Measurements from ENCODE around the gene MAP3K20.

MAP3K20 gene

DNA sequence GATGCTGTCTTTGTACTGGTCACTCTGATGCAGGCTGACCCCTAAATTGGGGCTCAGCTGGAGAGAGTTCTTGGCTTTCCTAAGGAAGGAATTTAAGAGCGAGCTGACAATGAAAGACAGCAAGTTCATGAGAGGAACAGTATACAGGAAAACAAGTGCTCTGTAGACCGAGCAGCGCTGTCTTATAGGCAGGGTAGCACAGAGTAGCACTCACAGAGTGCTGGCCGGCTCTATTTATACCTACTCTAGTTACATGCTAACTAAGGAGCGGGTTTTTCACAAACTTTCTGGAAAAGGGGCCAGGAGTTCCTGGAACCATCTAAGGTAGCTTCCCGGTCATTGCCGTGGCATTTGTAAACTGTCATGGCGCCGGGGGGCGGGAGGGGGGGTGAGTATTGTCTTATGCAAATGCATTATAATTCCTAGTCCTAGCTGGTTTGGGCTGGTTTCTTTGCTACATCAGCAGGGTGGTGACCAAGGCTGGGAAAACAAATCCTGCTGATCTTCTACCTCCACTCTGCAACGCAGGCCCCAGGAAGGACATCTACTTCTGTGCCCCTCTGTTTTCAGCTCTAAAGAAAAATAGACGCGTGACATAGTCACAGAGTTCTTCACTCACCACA is 31.6 kb upstream of the MAP3K20 start:
- no peaks in the 10 kb centered on the region for H3K36me3 Mint-ChIP-seq
- no peak overlapping the region for H3K4me3 Mint-ChIP-seq
- no peak overlapping the region for H3K27ac Mint-ChIP-seq
- no peaks in the 10 kb centered on the region for H3K4me1 Mint-ChIP-seq (ENCODE audit: low read depth)
- no peaks in the 10 kb centered on the region for H3K27me3 Mint-ChIP-seq
- H3K9me3 Mint-ChIP-seq (ENCODE audit: low read depth): no peaks in the 10 kb centered on the region

DNA sequence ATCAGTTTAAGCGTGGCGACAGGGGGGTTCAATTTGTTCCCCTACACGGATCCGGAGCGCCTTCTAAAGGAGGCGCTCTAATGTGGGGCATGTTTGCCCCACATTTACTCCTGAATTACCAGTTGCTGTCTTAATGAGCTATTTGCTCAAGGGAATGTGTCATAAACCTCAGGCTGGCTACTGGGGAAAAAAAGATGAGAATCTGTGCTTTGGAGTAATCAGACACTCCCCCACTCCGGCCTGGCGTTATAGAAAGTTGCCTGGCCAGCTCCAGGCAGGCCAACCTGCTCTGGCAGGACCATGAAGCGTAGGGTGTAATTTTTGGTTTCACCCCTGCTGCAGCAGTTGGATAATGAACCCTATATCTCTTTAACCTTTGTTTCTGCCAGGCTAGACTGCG is 31.0 kb upstream of the MAP3K20 start:
- Mint-ChIP-seq H3K4me1 (ENCODE audit: low read depth) (peaks cover 4% of the 10 kb centered on the region), H3K4me3 (no peak overlapping the region), H3K27ac (no peak overlapping the region), H3K9me3 (ENCODE audit: low read depth) (no peaks in the 10 kb centered on the region), H3K27me3 (no peaks in the 10 kb centered on the region), H3K36me3 (no peaks in the 10 kb centered on the region)

DNA sequence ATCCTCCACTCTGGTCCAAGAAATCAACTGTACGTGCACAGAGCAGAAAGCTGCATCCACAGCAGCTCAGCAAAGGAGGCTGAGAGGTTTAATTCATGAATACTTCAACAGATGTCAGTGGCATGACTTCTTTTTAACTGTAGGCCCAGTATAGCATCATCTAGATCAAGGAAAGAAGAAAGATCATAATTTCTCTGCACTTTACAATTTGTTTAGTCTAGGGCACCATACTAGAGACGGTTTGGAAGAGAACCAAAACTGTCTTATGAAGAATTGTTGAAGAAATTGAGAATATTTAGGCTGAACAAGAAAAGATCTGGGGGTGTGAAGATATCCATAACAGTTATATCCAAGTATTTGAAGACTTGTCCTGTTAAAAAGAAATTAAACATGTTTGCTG is 30.5 kb upstream of the MAP3K20 start:
- Mint-ChIP-seq H3K27me3 (no peaks in the 10 kb centered on the region), H3K4me1 (ENCODE audit: low read depth) (peaks cover 4% of the 10 kb centered on the region), H3K4me3 (no peak overlapping the region), H3K9me3 (ENCODE audit: low read depth) (no peaks in the 10 kb centered on the region), H3K27ac (no peak overlapping the region), H3K36me3 (no peaks in the 10 kb centered on the region)

GRCh38 chr2:173048522-173048896 is 27.1 kb upstream of the MAP3K20 start:
- Mint-ChIP-seq H3K4me1 (ENCODE audit: low read depth) (peaks cover 4% of the 10 kb centered on the region), H3K4me3 (no peak overlapping the region), H3K27ac (no peak overlapping the region), H3K9me3 (ENCODE audit: low read depth) (no peaks in the 10 kb centered on the region), H3K27me3 (no peaks in the 10 kb centered on the region), H3K36me3 (no peaks in the 10 kb centered on the region)

DNA sequence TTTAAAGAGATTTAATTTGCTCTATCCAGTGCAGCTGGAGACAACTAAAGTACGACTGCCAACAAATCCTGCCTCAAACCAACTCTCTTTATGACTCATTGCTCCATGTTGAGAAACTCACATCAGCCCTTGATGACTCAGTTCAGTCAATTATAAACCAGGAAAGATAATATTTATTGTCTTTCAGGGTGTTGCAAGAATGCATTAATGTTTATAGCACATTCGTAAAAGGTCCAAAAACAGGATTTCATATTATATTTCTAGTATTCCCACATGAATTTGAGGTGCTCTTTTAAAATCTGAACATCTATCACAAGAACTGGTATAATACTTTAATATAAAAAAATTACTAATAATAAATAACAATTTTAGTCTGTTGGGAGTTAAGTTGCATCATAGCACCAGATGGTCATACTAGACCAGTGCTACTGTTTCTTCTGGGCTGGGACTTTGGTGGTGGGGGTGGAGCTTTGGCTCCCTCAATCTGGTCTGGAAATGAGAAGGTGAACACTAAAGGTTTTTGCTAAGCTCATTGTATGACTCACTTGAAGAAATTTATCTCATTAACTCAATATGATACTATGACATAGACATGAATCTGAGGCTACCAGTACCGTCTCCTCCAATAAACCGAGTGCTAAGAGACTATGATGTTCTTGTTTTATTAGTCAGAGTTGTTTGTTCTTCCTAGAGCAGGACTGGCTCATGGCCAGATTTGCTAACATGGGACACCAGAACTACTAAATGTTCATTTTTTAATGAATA is 26.6 kb upstream of the MAP3K20 start:
- H3K4me3 Mint-ChIP-seq: no peak overlapping the region
- H3K9me3 Mint-ChIP-seq (ENCODE audit: low read depth): no peaks in the 10 kb centered on the region
- H3K27ac Mint-ChIP-seq: no peak overlapping the region
- peaks cover 4% of the 10 kb centered on the region for H3K4me1 Mint-ChIP-seq (ENCODE audit: low read depth)
- no peaks in the 10 kb centered on the region for H3K27me3 Mint-ChIP-seq
- no peaks in the 10 kb centered on the region for H3K36me3 Mint-ChIP-seq

- Mint-ChIP-seq H3K36me3 (no peaks in the 10 kb centered on the region), H3K4me3 (no peak overlapping the region), H3K27ac (no peak overlapping the region), H3K4me1 (ENCODE audit: low read depth) (peaks cover 4% of the 10 kb centered on the region), H3K27me3 (peaks cover under 1% of the 10 kb centered on the region), H3K9me3 (ENCODE audit: low read depth) (no peaks in the 10 kb centered on the region)
Observed at GRCh38 chr2:173049831-173050230, 25.8 kb upstream of the MAP3K20 start.

- Mint-ChIP-seq H3K4me3 (no peak overlapping the region), H3K36me3 (no peaks in the 10 kb centered on the region), H3K9me3 (ENCODE audit: low read depth) (no peaks in the 10 kb centered on the region), H3K27me3 (peaks cover 2% of the 10 kb centered on the region), H3K27ac (no peak overlapping the region), H3K4me1 (ENCODE audit: low read depth) (peaks cover 4% of the 10 kb centered on the region)
Observed at GRCh38 chr2:173050684-173051083, 25.0 kb upstream of the MAP3K20 start.

DNA sequence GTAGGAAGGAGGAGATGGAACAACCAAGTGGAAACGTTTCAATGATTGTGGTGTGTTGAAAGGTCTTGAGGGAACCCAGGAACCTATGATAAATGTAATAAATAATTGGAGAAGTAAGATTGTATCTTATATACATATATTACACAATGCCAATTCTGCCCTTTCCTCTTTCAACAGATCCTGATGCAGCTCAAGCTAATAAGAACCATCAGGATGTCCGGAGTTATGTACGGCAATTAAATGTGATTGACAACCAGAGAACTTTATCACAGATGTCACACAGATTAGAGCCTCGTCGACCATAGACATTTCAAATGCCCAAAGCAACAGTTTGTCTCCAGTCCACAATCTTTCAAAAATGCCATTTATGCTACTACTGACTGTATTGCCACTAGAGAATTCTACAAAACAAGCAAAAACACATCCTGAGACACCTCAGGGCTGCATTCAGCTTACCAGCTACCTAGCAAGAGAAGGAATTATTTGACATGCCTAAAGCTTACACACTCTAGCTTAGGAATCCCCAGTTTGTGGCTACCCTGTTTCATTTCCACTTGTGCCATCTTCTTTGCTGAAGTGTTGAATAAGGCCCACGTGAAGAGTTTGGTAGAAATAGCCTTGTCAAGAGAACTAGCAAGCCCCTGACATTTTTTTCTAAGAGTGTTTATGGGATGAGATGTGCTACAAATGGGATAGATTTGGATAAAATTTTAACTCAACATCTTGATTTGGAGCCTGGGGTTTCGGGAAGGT is 24.0 kb upstream of the MAP3K20 start:
- Mint-ChIP-seq H3K36me3 (no peaks in the 10 kb centered on the region), H3K4me3 (no peak overlapping the region), H3K4me1 (ENCODE audit: low read depth) (peaks cover 4% of the 10 kb centered on the region)

DNA sequence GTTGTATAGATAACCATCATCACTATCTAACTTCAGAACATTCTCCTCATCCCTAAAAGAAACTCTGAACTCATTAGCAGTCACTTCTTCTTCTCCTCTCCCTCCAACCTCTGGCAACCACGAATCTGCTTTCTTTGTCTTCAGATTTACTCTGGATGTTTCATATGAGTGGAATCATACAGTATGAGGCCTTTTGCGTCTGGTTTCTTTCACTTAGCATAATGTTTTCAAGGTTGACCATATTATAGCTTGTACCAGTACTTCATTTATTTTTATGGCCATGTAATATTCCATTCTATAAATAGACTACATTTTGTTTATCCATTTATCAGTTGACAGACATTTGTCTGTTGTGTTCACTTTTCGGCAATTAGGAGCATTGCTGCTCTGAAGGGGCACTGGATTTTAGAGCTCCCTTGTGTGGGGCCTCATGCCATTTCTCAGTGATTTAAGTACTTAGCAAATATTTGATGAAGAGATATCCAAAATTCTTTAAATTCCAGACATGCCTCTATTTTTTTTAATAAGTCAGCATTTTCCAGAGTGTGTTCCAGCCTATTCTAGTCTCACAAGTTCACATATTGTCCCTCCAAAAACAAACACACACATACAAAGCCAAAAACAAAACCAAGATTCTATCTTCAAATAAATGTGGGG is 22.5 kb upstream of the MAP3K20 start:
- peaks cover 4% of the 10 kb centered on the region for H3K4me1 Mint-ChIP-seq (ENCODE audit: low read depth)
- peaks cover 6% of the 10 kb centered on the region for H3K27me3 Mint-ChIP-seq
- H3K36me3 Mint-ChIP-seq: no peaks in the 10 kb centered on the region
- H3K27ac Mint-ChIP-seq: no peak overlapping the region
- H3K4me3 Mint-ChIP-seq: no peak overlapping the region
- no peaks in the 10 kb centered on the region for H3K9me3 Mint-ChIP-seq (ENCODE audit: low read depth)

More for the DNA sequence above, 24.0 kb upstream of the MAP3K20 start:
- Mint-ChIP-seq H3K27me3 (peaks cover 2% of the 10 kb centered on the region), H3K27ac (no peak overlapping the region), H3K9me3 (ENCODE audit: low read depth) (no peaks in the 10 kb centered on the region)

DNA sequence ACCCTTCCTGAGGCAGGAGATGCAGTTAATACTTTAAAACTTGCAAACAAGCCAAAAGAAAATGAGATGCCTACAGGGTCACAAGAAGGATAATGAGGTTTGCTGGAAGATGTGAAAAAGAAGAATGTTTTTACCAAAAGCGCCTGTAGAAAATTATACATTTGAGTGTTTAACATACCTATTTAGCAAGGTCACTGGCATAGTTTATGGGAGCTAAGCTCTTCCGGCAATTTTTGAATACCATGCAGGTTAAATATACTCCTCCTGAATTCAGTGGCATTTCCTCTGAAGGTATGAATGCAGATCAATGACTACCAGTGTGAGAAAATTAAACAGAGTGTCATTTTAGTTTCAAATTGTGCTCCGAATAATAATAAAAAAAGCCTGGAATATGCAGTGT is 21.2 kb upstream of the MAP3K20 start:
- H3K27ac Mint-ChIP-seq: no peak overlapping the region
- no peaks in the 10 kb centered on the region for H3K9me3 Mint-ChIP-seq (ENCODE audit: low read depth)
- peaks cover under 1% of the 10 kb centered on the region for H3K4me1 Mint-ChIP-seq (ENCODE audit: low read depth)
- H3K27me3 Mint-ChIP-seq: peaks cover 6% of the 10 kb centered on the region
- H3K36me3 Mint-ChIP-seq: no peaks in the 10 kb centered on the region
- no peak overlapping the region for H3K4me3 Mint-ChIP-seq

DNA sequence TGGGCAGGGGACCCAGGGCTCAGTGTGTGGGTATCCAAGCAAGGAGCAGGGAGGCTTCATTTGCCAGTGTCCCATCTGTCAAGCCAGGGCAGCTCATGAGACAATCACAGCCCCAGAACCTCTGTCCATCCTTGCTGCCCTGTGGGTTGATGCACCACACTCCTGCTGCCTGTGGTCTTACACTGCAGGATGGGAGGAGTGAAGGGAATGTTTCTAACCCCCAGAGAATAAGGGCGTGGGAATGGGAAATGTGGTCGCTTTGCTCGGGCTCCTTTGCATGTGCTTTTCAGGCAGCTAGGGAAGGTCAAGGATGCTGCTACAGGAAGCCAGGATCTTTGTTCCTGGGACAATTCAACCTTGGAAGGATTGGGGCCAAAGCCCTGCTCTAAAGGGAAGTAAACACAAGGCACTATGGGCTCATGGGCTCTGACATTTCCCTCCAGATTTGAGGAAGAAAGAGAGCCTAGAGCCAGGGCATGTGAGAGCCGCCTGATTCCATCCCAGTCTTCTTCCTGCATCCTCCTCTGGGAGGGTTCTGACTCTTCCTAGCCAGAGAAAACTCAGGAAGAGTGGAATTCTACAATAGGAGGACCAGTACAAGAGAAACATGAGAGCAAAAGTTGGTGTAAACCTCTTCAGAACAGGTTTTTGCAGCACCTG is 18.8 kb upstream of the MAP3K20 start:
- no peak overlapping the region for H3K27ac Mint-ChIP-seq
- no peaks in the 10 kb centered on the region for H3K36me3 Mint-ChIP-seq
- no peaks in the 10 kb centered on the region for H3K9me3 Mint-ChIP-seq (ENCODE audit: low read depth)
- no peaks in the 10 kb centered on the region for H3K4me1 Mint-ChIP-seq (ENCODE audit: low read depth)
- no peak overlapping the region for H3K4me3 Mint-ChIP-seq
- peaks cover 9% of the 10 kb centered on the region for H3K27me3 Mint-ChIP-seq

- no peaks in the 10 kb centered on the region for H3K9me3 Mint-ChIP-seq (ENCODE audit: low read depth)
- H3K4me1 Mint-ChIP-seq (ENCODE audit: low read depth): no peaks in the 10 kb centered on the region
- peaks cover 11% of the 10 kb centered on the region for H3K27me3 Mint-ChIP-seq
- H3K36me3 Mint-ChIP-seq: no peaks in the 10 kb centered on the region
- no peak overlapping the region for H3K4me3 Mint-ChIP-seq
- H3K27ac Mint-ChIP-seq: no peak overlapping the region
Observed at GRCh38 chr2:173058097-173058496, 17.5 kb upstream of the MAP3K20 start.

- Mint-ChIP-seq H3K36me3 (no peaks in the 10 kb centered on the region), H3K27ac (no peak overlapping the region), H3K27me3 (peaks cover 11% of the 10 kb centered on the region), H3K9me3 (ENCODE audit: low read depth) (no peaks in the 10 kb centered on the region), H3K4me1 (ENCODE audit: low read depth) (no peaks in the 10 kb centered on the region), H3K4me3 (no peak overlapping the region)
Observed at GRCh38 chr2:173058673-173059072, 17.0 kb upstream of the MAP3K20 start.

GRCh38 chr2:173059292-173059691 is 16.4 kb upstream of the MAP3K20 start:
- Mint-ChIP-seq H3K27me3 (peaks cover 12% of the 10 kb centered on the region), H3K9me3 (ENCODE audit: low read depth) (no peaks in the 10 kb centered on the region), H3K4me3 (no peak overlapping the region), H3K27ac (no peak overlapping the region), H3K4me1 (ENCODE audit: low read depth) (no peaks in the 10 kb centered on the region), H3K36me3 (no peaks in the 10 kb centered on the region)
